Left colon (tissue), 2 donors: Measurements from ENCODE around the gene PPM1L. TPM values are rescaled to one million over a fixed set of nuclear protein-coding genes. Genes with fewer than 3 reads are reported as not detected.

Source experiments
- ATAC-seq: fragments of 200-7000 bp; cut with Tn5 transposase; one replicate; pipeline ENCODE4 v1.9.1; 2020; ENCODE audit warnings: mild to moderate bottlenecking, moderate library complexity
- DNase-seq, 2 donors: peaks; one replicate each; pipeline ENCODE4 v3.0.0-alpha.2; 2020
- intact Hi-C, 2 donors: fragments of 100-400 bp; cut with DNase I in 1 of 2; cut with micrococcal nuclease in 1 of 2; formaldehyde crosslinking; loops; one replicate each; pipeline versions ENCODE4 v1.11.2 to v1.14.0; 2022; cut with DNase I, micrococcal nuclease
- total RNA-seq, 2 donors: library from RNA; stranded (reverse); fragmentation: NEBNext Ultra II Directional; extraction: Animal tissue kit (Norgen Biotek cat#: 25700); gene quantifications; one replicate each; pipeline ENCODE4 v1.2.1, GENCODE V29; 2021
- donor health status: DM: no; HTN: no; CAD: no.
- donor health status: DM: yes; HTN: yes; CAD: no.

The PPM1L gene
- total RNA-seq, 2 donors from 2014 or later: 16.9 to 20.4 TPM

DNA sequence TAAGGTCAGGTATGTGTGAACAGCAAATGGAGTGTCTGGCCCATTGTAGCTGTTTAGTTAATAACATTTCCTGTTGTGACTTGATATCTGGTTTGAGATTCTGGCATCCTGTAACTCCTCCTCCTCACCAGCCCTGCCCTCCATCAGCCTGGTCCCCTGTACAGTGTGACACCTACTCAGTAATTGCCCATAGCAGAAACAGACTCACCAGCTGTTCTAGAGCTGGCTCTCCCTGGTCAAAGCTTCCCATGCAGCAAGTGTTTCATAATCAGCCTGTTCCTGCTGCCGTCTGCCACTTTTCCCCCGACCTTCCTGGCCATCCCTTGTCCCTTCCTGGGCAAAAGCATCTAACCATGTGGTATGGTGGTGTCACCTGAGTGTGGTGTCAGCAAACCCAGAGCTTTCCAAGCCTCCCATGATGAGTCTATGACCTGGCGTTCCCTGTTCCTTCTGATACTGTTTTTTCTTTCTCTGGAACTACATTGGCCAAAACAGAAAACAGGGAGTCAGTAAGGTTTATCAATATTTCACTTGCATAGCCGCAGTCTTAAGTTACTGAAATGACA lies 293.7 kb downstream of the PPM1L start:
- ATAC-seq: no peak
- intact Hi-C loops: no loop called here
- DNase-seq: no peak

- intact Hi-C loops: no loop called here
- ATAC-seq (no peak), DNase-seq (no peak)
Measured at GRCh38 chr3:161050935-161051334, 294.9 kb downstream of the PPM1L start.

DNA sequence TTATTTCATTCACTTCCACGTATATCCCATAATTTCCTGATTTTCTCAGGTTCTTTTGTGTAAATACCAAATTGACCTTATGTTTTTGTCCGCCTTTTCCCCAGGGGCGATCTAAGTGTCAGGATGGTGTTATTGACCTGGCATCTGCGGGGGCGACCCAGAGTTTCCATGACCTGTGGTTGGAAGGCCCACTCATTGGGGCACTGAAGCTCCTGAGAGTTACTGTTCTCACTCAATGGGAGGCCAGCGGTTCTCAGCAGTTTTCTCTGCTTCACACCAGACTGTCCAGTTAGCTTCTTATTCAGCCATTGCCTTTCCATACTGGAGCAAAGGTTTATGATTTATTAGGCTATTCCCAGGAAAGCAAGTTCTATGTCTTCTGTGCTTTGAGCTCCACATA lies 295.8 kb downstream of the PPM1L start:
- intact Hi-C loops: no loop called here
- DNase-seq (no peak), ATAC-seq (no peak)

DNA sequence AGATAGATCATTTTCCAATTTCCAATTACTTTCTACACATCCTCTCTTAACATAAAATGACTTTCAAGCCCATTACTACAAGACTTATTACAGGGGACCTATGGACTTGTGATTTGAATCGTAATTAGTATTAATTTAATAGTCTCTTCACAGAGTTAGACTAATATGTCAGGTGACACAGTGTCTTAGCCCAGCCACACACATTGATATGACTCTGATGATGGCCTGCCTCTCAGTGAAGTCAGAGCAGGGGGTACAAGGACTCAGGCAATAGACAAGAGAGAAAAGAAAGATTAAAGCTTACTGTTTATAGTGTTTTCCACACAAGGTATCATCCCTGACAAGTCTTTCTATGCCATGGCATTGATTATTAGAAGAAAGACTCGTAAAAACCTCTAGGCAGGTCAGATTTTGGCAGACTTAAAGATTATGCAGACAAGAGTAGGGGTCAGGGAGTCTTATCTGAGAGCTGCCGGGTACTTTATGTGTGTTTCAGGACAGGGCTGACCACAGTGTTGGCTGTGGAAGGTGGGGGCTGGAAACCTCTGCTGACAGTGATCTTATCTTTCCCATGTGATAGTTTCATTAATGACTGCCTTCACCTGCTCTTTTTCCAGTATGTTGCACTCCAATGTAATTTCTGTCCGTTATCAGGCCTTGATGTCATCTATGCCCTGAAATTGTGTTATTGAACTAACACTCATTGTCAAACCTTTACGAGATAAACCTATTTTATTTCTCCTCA lies 299.0 kb downstream of the PPM1L start:
- ATAC-seq: no peak
- no peak for DNase-seq
- intact Hi-C loops: no loop called here

GRCh38 chr3:161064413-161064812 lies 308.4 kb downstream of the PPM1L start:
- ATAC-seq: no peak
- no peak for DNase-seq
- intact Hi-C loops: no loop called here

DNA sequence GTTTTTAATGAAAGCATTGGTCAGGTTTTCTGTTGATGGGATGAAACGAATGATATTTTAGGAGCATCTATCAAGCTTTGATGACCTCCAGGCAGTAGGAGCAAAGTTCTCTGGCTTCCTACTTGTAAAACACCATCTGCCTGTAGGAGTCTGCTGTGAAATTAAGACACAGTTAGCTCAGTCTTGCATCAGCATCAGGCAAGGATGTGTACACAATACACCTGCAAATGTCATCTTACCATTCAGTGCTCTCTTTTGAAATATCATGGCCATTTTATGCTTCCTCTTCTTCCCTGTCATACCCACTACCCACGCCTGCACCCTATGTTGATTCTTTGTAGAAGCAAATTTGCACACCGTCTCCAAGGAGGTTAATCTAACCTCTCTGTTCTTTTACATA lies 310.9 kb downstream of the PPM1L start:
- intact Hi-C loops: no loop called here
- ATAC-seq: no peak
- DNase-seq: no peak

GRCh38 chr3:161067335-161067734 lies 311.3 kb downstream of the PPM1L start:
- no peak for DNase-seq
- ATAC-seq: no peak
- intact Hi-C loops: no loop called here

GRCh38 chr3:161069511-161070251 lies 313.6 kb downstream of the PPM1L start:
- ATAC-seq (no peak), DNase-seq (no peak)
- intact Hi-C loops: no loop called here

DNA sequence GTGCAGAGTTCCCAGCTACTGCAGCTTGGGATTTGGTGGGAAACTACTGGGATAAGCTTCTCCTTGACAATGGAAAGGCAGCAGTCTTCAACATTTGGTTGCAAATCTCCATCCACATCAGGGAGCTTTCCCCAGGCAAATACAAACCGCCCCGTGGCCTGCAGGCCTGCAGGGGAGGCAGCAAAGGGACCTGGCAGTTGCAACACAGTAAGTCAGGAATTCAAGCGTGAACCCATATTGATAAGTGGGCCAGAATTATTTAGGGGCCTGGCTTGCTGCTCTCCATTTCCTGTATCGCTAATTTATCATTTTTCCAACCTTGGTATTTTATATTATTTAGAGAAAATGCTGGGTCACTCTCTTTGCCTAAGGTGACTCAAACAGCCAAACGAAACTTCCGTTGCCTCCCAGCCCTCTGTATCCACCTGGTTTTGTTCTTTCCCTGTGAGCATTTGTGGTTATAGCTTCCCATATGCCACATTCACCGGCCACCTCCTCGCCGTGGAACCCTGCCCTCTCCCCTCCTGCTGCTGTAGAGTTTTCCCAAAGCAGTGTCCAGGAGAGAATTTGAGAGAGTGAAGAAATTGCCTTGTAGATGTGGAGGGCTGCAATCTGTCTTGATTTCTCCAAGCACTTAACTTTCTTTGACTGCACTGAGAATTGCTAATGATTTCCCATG lies 314.4 kb downstream of the PPM1L start:
- ATAC-seq (no peak), DNase-seq (no peak)
- intact Hi-C loops: no loop called here

DNA sequence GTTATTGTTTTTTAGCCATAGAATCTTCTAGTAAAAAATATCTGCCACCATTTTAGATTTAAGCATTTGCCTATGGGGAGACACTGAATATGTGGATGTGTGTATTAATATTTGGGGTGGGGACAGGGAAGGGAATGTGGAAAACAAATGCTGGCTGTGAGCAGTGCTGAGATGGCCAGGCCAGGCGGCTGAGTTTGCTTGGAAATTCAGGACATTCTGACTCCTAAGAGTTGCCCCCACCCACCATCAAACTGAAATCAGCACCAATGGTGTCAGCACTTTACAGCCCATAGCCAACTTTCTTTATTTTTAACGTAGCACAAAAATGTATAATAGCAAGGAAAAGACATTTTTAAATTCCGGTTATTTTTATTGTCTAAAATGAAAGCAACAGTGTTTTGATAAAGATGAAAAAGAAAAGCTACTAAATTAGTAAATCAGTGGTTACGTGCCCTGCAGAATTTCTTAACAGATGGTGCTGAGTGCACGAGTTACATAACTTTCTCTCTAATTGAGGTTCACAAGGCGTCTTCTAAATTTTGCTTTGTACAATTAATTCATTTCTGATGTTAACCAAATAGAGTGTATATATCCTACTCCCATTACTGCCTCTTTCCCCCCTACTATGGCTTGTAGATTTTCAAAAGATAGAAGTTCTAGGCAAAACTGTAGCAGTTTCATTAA lies 315.1 kb downstream of the PPM1L start:
- intact Hi-C loops: no loop called here
- no peak for ATAC-seq
- no peak for DNase-seq

GRCh38 chr3:161072211-161072621 lies 316.2 kb downstream of the PPM1L start:
- intact Hi-C loops: no loop called here
- no peak for DNase-seq
- ATAC-seq: no peak

GRCh38 chr3:161072751-161073150 lies 316.7 kb downstream of the PPM1L start:
- ATAC-seq: no peak
- no peak for DNase-seq
- intact Hi-C loops: no loop called here

- intact Hi-C loops: no loop called here
- ATAC-seq (no peak), DNase-seq (no peak)
Measured at GRCh38 chr3:161073181-161073580, 317.1 kb downstream of the PPM1L start.

DNA sequence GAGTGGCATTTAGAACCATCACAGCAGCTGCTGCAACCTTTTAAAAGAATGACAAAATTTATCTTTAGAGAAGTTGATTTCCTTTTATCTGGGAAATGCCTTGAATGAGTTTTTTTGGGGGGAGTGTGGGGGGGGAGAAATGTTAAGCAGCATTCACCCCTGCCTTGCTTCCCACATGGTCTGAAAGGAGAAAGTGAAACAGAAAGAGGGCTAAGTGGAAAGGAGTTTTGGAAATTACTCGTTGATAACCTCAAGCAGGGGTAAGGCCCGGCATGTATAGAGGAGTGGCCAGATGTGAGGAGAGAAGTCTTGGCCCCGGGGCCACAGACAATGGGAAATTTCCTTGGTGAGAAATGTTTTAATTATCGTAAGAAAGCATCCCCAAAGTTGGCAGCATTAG lies 325.6 kb downstream of the PPM1L start:
- ATAC-seq (no peak), DNase-seq (no peak)
- intact Hi-C loops: no loop called here

DNA sequence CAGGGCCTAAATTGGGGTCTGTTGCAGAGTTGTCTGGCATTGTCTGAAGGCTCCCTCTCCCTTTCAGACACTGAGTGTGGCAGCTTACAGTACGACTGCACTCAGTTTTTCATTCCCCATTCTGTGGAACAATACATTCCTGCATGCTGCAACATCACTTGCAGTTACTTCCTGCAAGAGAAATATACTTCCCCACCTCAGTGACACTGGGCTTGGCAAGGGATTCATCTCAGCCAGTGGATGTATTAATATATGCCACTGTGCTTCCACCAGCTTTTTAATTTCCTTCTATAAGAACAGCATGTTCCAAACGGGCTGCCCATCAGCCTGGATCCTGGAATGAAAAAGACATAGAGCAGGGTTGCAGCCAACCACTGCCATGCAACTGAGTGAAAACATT lies 326.0 kb downstream of the PPM1L start:
- DNase-seq (no peak), ATAC-seq (no peak)
- intact Hi-C loops: no loop called here

DNA sequence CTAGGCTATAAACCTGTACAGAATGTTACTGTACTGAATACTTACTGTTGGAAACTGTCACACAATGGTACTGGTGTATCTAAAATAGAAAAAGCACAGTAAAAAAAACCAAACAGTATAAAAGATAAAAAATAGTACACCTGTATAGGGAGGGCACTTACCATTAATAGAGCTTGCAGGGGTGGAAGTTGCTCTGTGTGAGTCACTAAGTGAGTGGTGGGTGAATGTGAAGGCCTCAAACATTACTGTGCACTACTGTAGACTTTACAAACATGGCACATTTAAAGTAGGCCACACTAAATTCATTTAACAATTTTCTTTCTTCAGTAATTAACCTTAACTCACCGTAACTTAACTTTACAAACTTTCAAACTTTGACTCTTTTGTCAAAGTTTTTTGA lies 327.1 kb downstream of the PPM1L start:
- ATAC-seq: no peak
- DNase-seq: no peak

GRCh38 chr3:161084277-161084676 lies 328.2 kb downstream of the PPM1L start:
- intact Hi-C loops: no loop called here
- no peak for ATAC-seq
- no peak for DNase-seq

More for the DNA sequence above, 327.1 kb downstream of the PPM1L start:
- intact Hi-C loops: no loop called here

GRCh38 chr3:161093895-161094294 lies 337.9 kb downstream of the PPM1L start:
- intact Hi-C loops: no loop called here

GRCh38 chr3:161096771-161097367 lies 340.8 kb downstream of the PPM1L start:
- DNase-seq (peak in 1 of 2 donors; percentile 16), ATAC-seq (no peak)
- intact Hi-C loops: no loop called here

More at GRCh38 chr3:161093895-161094294, 337.9 kb downstream of the PPM1L start:
- DNase-seq (no peak), ATAC-seq (no peak)
